SK-N-SH (cell line): Measurements from ENCODE around the gene MINK1. TPM values are rescaled to one million over a fixed set of nuclear protein-coding genes. Genes with fewer than 3 reads are reported as not detected.

ENCODE experiments used
- CTCF ChIA-PET: fragments of 300-600, 350-600 bp; formaldehyde crosslinking; extraction: SDS; loops from one replicate; lab custom pipeline; 2021; lab: Yijun Ruan, JAX
- POLR2A ChIA-PET: fragments of 350-600 bp; sonication (Branson Sonifier 250); formaldehyde crosslinking; extraction: SDS; loops from one replicate; lab custom pipeline; 2020; ENCODE audit warnings: antibody characterized with exemption, inconsistent platforms; lab: Yijun Ruan, JAX
- DNase-seq: peaks from one replicate; pipeline ENCODE4 v3.0.0; 2012
- H2AFZ ChIP-seq: fragments of 200-600 bp; sonication (generic); 2 replicates; pipeline ENCODE4 v1.8.1; 2016; ENCODE audit warnings: antibody characterized with exemption, mild to moderate bottlenecking, low read depth
- H3F3A ChIP-seq: fragments of 200-600 bp; sonication (generic); replicated peaks from 2 replicates; pipeline ENCODE3; 2016; ENCODE audit warnings: antibody characterized with exemption, mild to moderate bottlenecking; ENCODE audit not compliant: insufficient read depth
- H3K27ac ChIP-seq, 2 experiments: fragments of 200-500 bp in 1 of 2; fragments of 200-600 bp in 1 of 2; sonication (Bioruptor generic) in 1 of 2; sonication (generic), shearing (Covaris generic) in 1 of 2; 2 replicates each; pipeline versions ENCODE4 v1.5.1 to v1.6.1; 2014 to 2016; ENCODE audit warnings: low read depth in 2 of 2, inconsistent platforms in 1 of 2, low read length in 1 of 2, mild to moderate bottlenecking in 1 of 2, mixed read lengths in 1 of 2
- H3K27me3 ChIP-seq: fragments of 200-600 bp; sonication (generic), shearing (Covaris generic); 2 replicates; pipeline ENCODE4 v1.6.1; 2016; ENCODE audit warnings: mixed run types; ENCODE audit not compliant: insufficient read depth
- H3K36me3 ChIP-seq, 2 experiments: fragments of 200-500 bp in 1 of 2; fragments of 200-600 bp in 1 of 2; sonication (Bioruptor generic) in 1 of 2; sonication (generic) in 1 of 2; replicated peaks in 1 of 2; 2 replicates each; pipeline versions ENCODE3 to v1.5.1; 2014 to 2016; ENCODE audit warnings: low read length in 1 of 2, mild to moderate bottlenecking in 1 of 2; ENCODE audit not compliant: insufficient read depth in 2 of 2, control insufficient read depth in 1 of 2
- H3K4me1 ChIP-seq, 2 experiments: fragments of 200-500 bp in 1 of 2; fragments of 200-600 bp in 1 of 2; sonication (Bioruptor generic) in 1 of 2; sonication (generic), shearing (Covaris generic) in 1 of 2; 2 replicates each; pipeline versions ENCODE4 v1.5.1 to v1.6.1; 2014 to 2016; ENCODE audit warnings: low read depth in 1 of 2, low read length in 1 of 2, mixed run types in 1 of 2; ENCODE audit not compliant: insufficient read depth in 2 of 2, control insufficient read depth in 1 of 2
- H3K4me2 ChIP-seq: fragments of 200-600 bp; sonication (generic), shearing (Covaris generic); 2 replicates; pipeline ENCODE4 v1.6.1; 2017; ENCODE audit warnings: mixed run types
- H3K4me3 ChIP-seq, 2 experiments: fragments of 200-500 bp in 1 of 2; fragments of 200-600 bp in 1 of 2; sonication (Bioruptor generic) in 1 of 2; sonication (generic), shearing (Covaris generic) in 1 of 2; 2 replicates each; pipeline versions ENCODE4 v1.5.1 to v1.8.1; 2014 to 2016; ENCODE audit warnings: low read depth in 2 of 2, inconsistent platforms in 1 of 2, low read length in 1 of 2, mild to moderate bottlenecking in 1 of 2, mixed read lengths in 1 of 2, moderate library complexity in 1 of 2
- H3K79me2 ChIP-seq: fragments of 200-600 bp; sonication (generic); 2 replicates; pipeline ENCODE4 v1.8.1; 2017; ENCODE audit warnings: mild to moderate bottlenecking; ENCODE audit not compliant: insufficient read depth
- H3K9ac ChIP-seq: fragments of 200-600 bp; sonication (generic); 2 replicates; pipeline ENCODE4 v1.6.1; 2017; ENCODE audit warnings: mixed run types
- H3K9me2 ChIP-seq: fragments of 200-600 bp; sonication (generic); 2 replicates; pipeline ENCODE4 v1.6.1; 2017; ENCODE audit warnings: mixed run types
- H3K9me3 ChIP-seq: fragments of 200-600 bp; sonication (generic); 2 replicates; pipeline ENCODE4 v1.6.1; 2017; ENCODE audit warnings: mixed run types, mild to moderate bottlenecking, moderate library complexity
- H4K20me1 ChIP-seq: fragments of 200-600 bp; sonication (generic); 2 replicates; pipeline ENCODE4 v1.6.1; 2017; ENCODE audit warnings: mild to moderate bottlenecking, mixed run types; ENCODE audit not compliant: insufficient read depth
- EZH2phosphoT487 ChIP-seq: fragments of 200-600 bp; sonication (generic); IDR thresholded peaks from 2 replicates; pipeline ENCODE4 v1.6.1; 2017; ENCODE audit warnings: low read depth, mixed run types, mild to moderate bottlenecking, antibody characterized with exemption, moderate library complexity, borderline replicate concordance
- GABPA ChIP-seq: IDR thresholded peaks from 2 replicates; pipeline ENCODE4 v1.4.0; 2012; ENCODE audit warnings: low read depth, mild to moderate bottlenecking
- GATA2 ChIP-seq: sonication (generic); formaldehyde crosslinking; IDR thresholded peaks from 2 replicates; pipeline ENCODE4 v1.5.0; 2020; ENCODE audit warnings: mild to moderate bottlenecking, missing genetic modification reagents
- MXI1 ChIP-seq: IDR thresholded peaks from 2 replicates; pipeline ENCODE4 v1.6.1; 2012; ENCODE audit warnings: mild to moderate bottlenecking, low read depth, low read length, improper control_type of control experiment
- NFIC ChIP-seq: IDR thresholded peaks from 2 replicates; pipeline ENCODE4 v1.4.0; 2012; ENCODE audit warnings: borderline replicate concordance
- POLR2AphosphoS5 ChIP-seq: IDR thresholded peaks from 2 replicates; pipeline ENCODE4 v1.6.1; 2012; ENCODE audit warnings: low read depth, low read length
- RAD21 ChIP-seq: IDR thresholded peaks from 2 replicates; pipeline ENCODE4 v1.6.1; 2012; ENCODE audit warnings: mild to moderate bottlenecking, low read length
- RCOR1 ChIP-seq: fragments of 150-350 bp; IDR thresholded peaks from 2 replicates; pipeline ENCODE4 v1.6.1; 2017; ENCODE audit warnings: antibody characterized with exemption, low read length
- REST ChIP-seq: IDR thresholded peaks from 2 replicates; pipeline ENCODE4 v1.6.1; 2012; ENCODE audit warnings: mild to moderate bottlenecking, low read depth, low read length, moderate library complexity
- RXRA ChIP-seq: IDR thresholded peaks from 2 replicates; pipeline ENCODE4 v1.4.0; 2012; ENCODE audit warnings: low read depth, mild to moderate bottlenecking, borderline replicate concordance
- TEAD4 ChIP-seq: IDR thresholded peaks from 2 replicates; pipeline ENCODE4 v1.4.0; 2012; ENCODE audit warnings: mild to moderate bottlenecking, borderline replicate concordance; ENCODE audit not compliant: insufficient read depth
- USF1 ChIP-seq: IDR thresholded peaks from 2 replicates; pipeline ENCODE4 v1.4.0; 2012; ENCODE audit warnings: low read depth, borderline replicate concordance
- WGBS: methylation state at CpG from one replicate; pipeline ENCODE4 v1.1.6; 2017; ENCODE audit warnings: low lambda C conversion rate; 5-methylcytosine and 5-hydroxymethylcytosine counted together
- polyA plus RNA-seq, 3 experiments: library from polyadenylated mRNA; depleted of rRNA; stranded (reverse); fragments of >200 nt; gene quantifications; 2 replicates each; pipeline ENCODE4 v1.2.3, GENCODE V29; 2012
- TF ChIP-seq, protein P1 (sequence below): fragments of 150-350 bp; IDR thresholded peaks from 2 replicates; pipeline ENCODE4 v1.6.1; 2017; ENCODE audit warnings: antibody characterized with exemption, low read length, low read depth, borderline replicate concordance
- TF ChIP-seq, protein P2 (sequence below): IDR thresholded peaks from 2 replicates; pipeline ENCODE4 v1.4.0; 2012; ENCODE audit warnings: low read depth

MINK1 gene
- polyA plus RNA-seq, 1 of the 3 experiments (the other 2 are of a cell fraction), result 64.7 TPM

DNA sequence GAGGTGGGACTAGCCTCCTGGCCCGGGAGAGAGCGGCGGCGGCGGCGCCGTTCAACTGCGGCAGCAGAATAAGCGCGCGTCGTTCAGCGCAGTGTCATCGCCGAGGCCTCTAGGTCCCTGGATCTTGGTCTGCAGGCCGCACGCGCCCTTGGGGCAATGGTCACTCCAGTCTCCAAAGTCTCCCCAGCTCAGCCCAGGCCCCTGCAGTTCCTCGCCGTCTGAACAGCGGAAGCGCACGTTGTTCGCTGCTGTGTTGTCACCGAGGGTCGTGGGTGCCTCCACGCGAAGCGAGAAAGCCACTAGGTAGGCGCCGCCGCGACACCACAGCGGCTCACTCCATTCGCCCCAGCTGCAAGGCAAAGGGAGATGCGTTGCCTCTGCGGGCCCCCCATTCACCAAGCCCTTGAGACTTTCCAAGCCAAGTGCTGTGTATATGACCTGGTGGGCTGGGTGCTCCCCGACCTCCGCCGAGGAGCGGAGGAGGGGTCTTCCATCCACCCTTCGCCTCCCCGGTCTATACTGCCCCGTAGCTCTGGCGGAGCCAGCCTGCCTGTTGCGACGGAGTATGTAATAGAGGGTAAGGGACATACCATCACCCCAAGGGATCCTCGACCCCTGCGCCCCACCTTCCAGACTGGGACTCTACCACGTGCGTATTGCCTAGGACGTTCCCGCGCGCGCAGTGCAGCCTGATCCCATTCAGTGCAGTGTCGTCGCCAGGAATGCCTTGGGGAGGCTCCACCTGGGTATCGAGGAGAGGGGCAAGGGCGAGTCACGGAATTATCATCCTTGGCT is 47.6 kb upstream of the MINK1 start:
- no peaks in the 10 kb centered on the region for H4K20me1 ChIP-seq
- no peaks in the 10 kb centered on the region for H3K79me2 ChIP-seq
- POLR2A ChIA-PET, result interaction anchor here (0.8 kb wide), 1 partner anchor 13 kb away, joined by 3 read pairs; no protein-coding TSS in a partner anchor
- H3K36me3 ChIP-seq, result no peaks in the 10 kb centered on the region
- peaks cover 35% of the 10 kb centered on the region for H3K27me3 ChIP-seq
- H3K4me1 ChIP-seq, result peaks cover 8 to 17% of the 10 kb centered on the region in 2 experiments; a peak in 2 of 4 replicates
- no peak overlapping the region for H3K27ac ChIP-seq
- no peak overlapping the region for H3K9ac ChIP-seq
- no peak overlapping the region for H3K4me2 ChIP-seq
- H3K9me2 ChIP-seq, result no peaks in the 10 kb centered on the region
- CTCF ChIA-PET, result interaction anchor here (0.7 to 10.5 kb wide), 10 partner anchors 8 to 161 kb away, joined by 3 to 235 read pairs (median 4); partner anchors contain the start of genes C17orf107, CHRNE and TM4SF5
- WGBS, result 80% methylated on average over 30 of the region's 61 CpGs
- no peaks in the 10 kb centered on the region for H3F3A ChIP-seq
- H3K4me3 ChIP-seq, result no peak overlapping the region
- peak; percentile 33 for DNase-seq
- H3K9me3 ChIP-seq, result no peaks in the 10 kb centered on the region
- TF ChIP-seq USF1 (no peak), TEAD4 (no peak), EZH2phosphoT487 (no peak), GATA2 (no peak), GABPA (no peak), RAD21 (no peak), MXI1 (no peak), NFIC (no peak), RCOR1 (no peak), RXRA (no peak), POLR2AphosphoS5 (no peak)
- TF ChIP-seq, protein P1, sequence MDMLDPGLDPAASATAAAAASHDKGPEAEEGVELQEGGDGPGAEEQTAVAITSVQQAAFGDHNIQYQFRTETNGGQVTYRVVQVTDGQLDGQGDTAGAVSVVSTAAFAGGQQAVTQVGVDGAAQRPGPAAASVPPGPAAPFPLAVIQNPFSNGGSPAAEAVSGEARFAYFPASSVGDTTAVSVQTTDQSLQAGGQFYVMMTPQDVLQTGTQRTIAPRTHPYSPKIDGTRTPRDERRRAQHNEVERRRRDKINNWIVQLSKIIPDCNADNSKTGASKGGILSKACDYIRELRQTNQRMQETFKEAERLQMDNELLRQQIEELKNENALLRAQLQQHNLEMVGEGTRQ, result no peak
- TF ChIP-seq, protein P2, sequence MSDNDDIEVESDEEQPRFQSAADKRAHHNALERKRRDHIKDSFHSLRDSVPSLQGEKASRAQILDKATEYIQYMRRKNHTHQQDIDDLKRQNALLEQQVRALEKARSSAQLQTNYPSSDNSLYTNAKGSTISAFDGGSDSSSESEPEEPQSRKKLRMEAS, result no peak
- no peak overlapping the region for H2AFZ ChIP-seq

DNA sequence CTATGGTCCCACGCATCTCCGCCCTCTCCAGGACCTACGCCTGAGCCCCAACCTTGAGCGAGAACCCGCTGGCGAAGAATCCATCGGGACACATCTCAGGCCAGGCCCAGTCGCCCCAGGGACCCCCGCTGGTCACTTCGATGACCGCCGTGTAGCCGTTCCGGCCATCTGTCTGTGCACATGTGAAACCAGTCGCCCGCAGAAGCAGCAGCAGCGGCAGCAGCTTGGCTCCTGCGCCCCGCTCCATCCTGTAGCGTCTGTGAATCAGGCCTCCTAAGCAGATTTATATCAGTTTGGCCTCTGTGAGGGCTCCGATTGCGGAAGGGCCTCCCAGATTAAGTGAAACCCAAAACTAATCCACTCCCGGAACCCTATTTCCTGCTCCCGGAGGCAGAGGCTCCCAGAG is 47.0 kb upstream of the MINK1 start, which contains the start of gene VMO1:
Gene VMO1 (minus strand): TSS at position 259 of the 406 bp plus-strand sequence. CDS start 12 bp downstream, at position 247.
- Histone ChIP-seq H3K79me2 (no peaks in the 10 kb centered on the region), H3K4me3 (no peak within 1 kb of the TSS), H3K27ac (no peak within 1 kb of the TSS), H3K4me1 (peaks cover 8 to 19% of the 10 kb centered on the region in 2 experiments; a peak in 2 of 4 replicates), H3K4me2 (no peak within 1 kb of the TSS; the same call in 1 of the 2 replicates), H2AFZ (no peak within 1 kb of the TSS), H3K27me3 (peaks cover 30% of the 10 kb centered on the region; the same call in 1 of the 2 replicates), H3K36me3 (no peaks in the 10 kb centered on the region), H3K9ac (no peak within 1 kb of the TSS), H3K9me3 (no peaks in the 10 kb centered on the region), H3F3A (peaks cover 5% of the 10 kb centered on the region), H3K9me2 (no peaks in the 10 kb centered on the region), H4K20me1 (no peaks in the 10 kb centered on the region)
- DNase-seq, result peak; percentile 73
- 38% methylated on average over 17 of the region's 24 CpGs for WGBS
- ChIA-PET CTCF (interaction anchor here (0.7 to 10.5 kb wide), 16 partner anchors 9 to 162 kb away, joined by 3 to 235 read pairs (median 4); partner anchors contain the start of genes C17orf107, CHRNE and TM4SF5), POLR2A (no interaction called here)
- TF ChIP-seq EZH2phosphoT487 (no peak), REST (no peak), GATA2 (peak; percentile 35; the same call in 1 of the 2 replicates), RCOR1 (no peak)
